GM18520 (cell line): ENCODE data around the gene SLC17A6.

Experiments used
- ATAC-seq: cut with Tn5 transposase; IDR thresholded peaks from one replicate; pipeline ENCODE4 v1.9.1; 2021; ENCODE audit not compliant: unreplicated experiment

SLC17A6 gene

DNA sequence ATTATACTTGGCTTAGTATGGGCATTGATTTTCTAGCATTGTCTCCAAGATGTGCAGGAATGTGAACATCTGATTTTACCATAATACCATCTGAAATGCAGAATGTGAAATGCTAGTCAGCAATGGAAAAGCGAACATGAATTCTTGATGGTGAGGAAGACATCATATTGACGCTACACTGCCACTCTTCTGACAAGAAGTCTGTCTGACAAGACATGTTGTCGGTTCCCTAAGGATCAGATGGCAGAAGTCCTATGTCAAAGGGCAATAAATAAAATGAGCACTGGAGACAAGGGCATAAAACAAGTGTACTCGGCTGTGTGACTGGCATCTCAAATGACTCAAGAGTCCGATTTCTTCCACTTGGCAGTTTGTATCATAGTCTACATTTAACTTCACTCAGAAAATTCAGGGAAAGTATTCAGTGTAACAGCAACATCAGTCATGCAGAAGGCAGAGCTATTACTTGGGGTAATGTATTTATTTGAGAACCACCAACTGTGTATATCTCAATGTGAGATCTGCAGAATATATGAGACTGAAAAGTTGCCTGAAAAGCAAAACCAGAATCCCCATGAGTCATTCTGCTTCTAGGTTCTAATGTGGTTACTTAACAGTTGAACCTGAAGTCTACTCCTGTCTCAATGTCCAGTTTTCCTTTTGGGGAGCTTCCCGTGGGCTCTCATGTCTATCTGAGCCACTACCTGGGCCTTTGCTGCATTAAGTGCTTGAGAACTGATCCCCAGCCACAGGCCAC lies 51.5 kb downstream of the SLC17A6 start:
- no peak for ATAC-seq

DNA sequence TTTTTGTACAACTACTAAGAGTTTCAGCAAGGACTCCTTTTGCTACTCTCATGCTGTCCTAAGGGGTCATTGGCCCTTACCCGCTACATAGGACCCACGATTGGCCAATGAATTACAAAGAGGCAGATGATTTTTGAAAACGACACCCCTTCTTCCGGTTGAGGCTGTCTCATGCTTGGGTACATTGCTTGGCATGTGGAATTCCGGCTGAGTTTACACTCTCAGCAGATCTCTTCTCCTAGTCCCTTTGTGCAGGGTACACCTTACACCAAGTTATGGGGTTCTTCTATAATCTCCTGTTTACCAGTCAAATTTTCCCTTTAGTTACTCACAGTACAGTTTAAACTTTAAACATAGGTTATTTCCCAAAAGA lies 52.1 kb downstream of the SLC17A6 start:
- ATAC-seq: no peak

DNA sequence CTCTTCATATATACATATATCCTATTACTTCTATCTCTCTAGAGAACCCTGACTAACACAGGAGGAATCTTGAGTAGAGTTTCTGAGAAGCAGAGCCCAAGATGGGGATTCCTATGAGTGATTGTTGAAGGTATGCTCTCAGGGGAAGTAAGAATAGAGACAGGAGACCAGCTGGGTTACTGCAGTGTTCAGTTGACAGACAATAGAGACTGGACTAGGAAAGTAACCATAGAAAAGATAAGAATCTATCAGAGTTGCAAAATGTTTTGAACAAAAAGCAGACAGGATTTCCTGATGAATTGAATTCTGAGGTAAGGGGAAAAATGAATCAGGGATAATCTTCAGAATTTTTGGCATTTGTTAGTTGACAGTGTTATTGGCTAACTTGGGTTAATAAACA lies 54.4 kb downstream of the SLC17A6 start:
- no peak for ATAC-seq

DNA sequence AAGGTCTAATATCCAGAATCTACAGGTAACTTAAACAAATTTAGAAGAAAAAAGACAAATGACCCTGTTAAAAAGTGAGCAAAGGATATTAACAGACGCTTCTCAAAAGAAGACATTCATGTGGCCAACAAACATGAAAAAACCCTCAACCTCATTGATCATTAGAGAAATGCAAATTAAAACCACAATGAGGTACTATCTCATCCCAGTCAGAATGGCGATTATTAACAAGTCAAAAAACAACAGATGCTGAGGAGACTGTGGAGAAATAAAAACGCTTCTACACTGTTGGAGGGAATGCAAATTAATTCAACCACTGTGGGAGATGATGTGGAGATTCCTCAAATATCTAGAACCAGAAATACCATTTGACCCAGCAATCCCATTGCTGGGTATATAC lies 67.2 kb downstream of the SLC17A6 start:
- ATAC-seq: no peak

DNA sequence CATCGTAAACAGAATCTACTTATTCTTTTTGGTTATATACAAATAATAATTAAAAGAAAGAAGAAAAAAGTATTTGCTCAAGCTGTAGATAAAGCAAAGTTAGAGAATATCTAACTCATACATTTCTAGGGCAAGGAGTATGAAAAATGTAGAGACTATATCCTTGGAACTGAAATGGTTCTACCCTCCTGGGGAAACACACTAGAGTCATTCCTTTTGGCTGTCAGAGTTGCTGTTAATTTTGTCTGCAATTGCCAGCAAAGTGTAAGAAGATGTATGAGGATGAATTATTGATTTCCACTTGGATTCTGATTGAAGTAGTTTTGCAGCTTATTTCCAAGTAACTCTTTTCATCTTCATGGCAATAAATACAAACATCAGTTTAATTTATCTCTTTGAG lies 69.1 kb downstream of the SLC17A6 start:
- ATAC-seq: no peak

DNA sequence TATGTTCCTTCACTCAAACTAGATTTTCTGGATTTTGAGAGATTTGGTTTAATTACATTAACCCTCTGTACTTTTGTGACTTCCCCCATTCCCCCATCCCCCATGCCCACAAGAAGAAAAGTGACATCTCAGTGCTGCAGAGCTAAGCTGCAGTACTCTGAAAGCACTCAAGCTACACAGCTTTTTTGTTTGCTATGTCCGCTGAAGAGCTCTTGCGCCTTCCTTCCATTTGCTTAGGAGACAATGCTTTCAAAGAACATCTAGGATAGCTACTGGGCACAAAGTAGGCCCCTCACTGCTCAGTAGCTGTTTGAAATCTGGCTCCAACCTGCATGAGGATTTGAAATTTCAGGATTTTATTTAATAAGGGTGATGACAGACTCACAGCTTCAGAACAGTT lies 69.7 kb downstream of the SLC17A6 start:
- no peak for ATAC-seq

DNA sequence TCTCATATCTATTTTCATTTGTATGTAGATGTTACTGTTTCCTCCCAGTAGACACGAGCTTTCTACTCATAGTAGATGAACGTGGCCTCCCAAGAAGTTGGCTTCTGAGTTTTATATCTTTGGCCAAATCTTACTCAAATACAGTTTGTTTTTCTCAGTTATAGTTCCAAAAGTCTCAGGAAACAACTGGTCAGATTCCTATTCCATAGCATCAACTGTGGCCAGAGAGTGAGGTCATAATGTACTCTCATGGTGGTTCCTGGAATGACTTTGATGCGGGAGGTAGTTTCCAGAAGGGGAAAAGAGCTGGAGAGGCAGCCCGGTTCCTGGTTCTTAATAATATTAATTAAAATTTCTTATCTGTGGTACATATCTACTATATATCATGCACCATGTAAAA lies 77.3 kb downstream of the SLC17A6 start:
- no peak for ATAC-seq

DNA sequence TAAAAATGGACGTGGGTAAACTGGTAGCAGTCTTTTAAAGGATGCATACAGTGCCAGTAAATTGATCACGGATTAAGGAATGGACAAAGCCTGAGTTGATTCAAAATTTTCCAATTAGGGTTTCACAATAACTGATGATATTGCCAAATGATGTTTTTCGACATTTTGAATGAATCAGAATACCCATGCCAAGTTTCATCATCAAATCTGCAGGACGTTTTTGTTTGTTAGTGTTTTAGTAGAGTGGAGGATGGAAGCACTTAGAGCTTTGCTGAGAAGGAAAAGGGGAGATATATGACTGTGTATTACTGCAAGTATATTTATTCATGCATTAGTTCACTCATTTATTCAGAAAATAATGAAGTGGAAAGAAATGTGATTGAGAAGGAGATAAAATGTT lies 78.3 kb downstream of the SLC17A6 start:
- ATAC-seq: no peak

DNA sequence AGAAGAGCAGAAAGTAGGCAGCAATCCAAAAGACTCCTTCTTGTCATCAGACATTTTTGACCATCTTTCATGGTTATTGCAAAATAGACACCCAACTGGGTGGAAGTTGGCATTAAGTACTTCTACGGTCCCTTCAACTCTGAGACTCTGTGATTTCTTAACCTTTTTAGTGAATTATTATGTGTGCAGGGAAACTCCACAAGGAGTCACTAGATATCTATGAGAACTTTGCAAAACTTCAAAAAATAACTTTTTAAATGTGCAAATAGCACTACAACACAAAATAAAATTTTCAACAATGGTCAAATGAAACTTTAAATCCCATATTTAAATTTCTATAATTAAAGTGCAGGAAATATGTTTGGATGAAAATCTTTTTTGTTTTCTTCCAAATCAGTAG lies 88.7 kb downstream of the SLC17A6 start:
- ATAC-seq: no peak
